K562 (cell line): ENCODE results near the gene CUL2. TPM values are rescaled to one million over a fixed set of nuclear protein-coding genes. Genes with fewer than 3 reads are reported as not detected.

ENCODE experiments used
- ATAC-seq: fragments of 200-7000 bp; cut with Tn5 transposase; 3 replicates; pipeline ENCODE4 v1.9.1; 2020; ENCODE audit warnings: moderate library complexity
- BruUV-seq: library from RNA; stranded (reverse); fragments of 400-500 nt; replicated peaks from 2 replicates; lab custom pipeline; 2021; lab: Mats Ljungman, UMichigan
- CTCF ChIA-PET: fragments of 300-600 bp; formaldehyde crosslinking; extraction: SDS; loops from one replicate; lab custom pipeline; 2021; ENCODE audit warnings: low intra/inter-chr PET ratio; lab: Yijun Ruan, JAX
- POLR2A ChIA-PET: fragments of 300-600, 350-650 bp; sonication (Branson Sonifier 250); formaldehyde crosslinking; extraction: SDS; loops from one replicate; lab custom pipeline; 2021; ENCODE audit warnings: antibody characterized with exemption, inconsistent platforms; lab: Yijun Ruan, JAX
- DNase-seq, 4 experiments: peaks; one replicate each; pipeline versions ENCODE4 v3.0.0 to v3.0.0-alpha.2; 2011 to 2018; ENCODE audit warnings: low spot score in 3 of 4, mixed read lengths in 3 of 4; ENCODE audit errors: extremely low read depth in 1 of 4
- FAIRE-seq: peaks from 2 replicates; lab custom pipeline; 2011; peaks lifted over from hg19 to GRCh38; lab: Jason Lieb, UNC
- H2AFZ ChIP-seq: 2 replicates; pipeline ENCODE4 v1.6.0; 2011; ENCODE audit warnings: low read depth, low read length, control low read depth, inconsistent platforms
- H3K27ac ChIP-seq: fragments of 200-600 bp; 3 replicates; pipeline ENCODE4 v1.8.0; 2011; ENCODE audit warnings: low read depth, mild to moderate bottlenecking, control low read depth, inconsistent platforms, low read length, moderate library complexity, mixed read lengths; ENCODE audit errors: extremely low read depth
- H3K27me3 ChIP-seq, 2 experiments: fragments of 300-600 bp in 1 of 2; 2 replicates in 1 of 2; 3 replicates in 1 of 2; pipeline versions ENCODE4 v1.6.0 to v1.8.0; 2011; ENCODE audit warnings: inconsistent platforms in 2 of 2, low read length in 2 of 2, mild to moderate bottlenecking in 1 of 2, mixed read lengths in 1 of 2, moderate library complexity in 1 of 2; ENCODE audit not compliant: control insufficient read depth in 2 of 2, insufficient read depth in 2 of 2
- H3K36me3 ChIP-seq: fragments of 300-600 bp; 3 replicates; pipeline ENCODE4 v1.8.0; 2011; ENCODE audit warnings: mild to moderate bottlenecking, low read length, inconsistent platforms; ENCODE audit not compliant: control insufficient read depth, insufficient read depth
- H3K4me1 ChIP-seq, 2 experiments: fragments of 200-600 bp in 1 of 2; replicated peaks in 1 of 2; 2 replicates in 1 of 2; 3 replicates in 1 of 2; pipeline versions ENCODE4 v1.5.1 to v1.8.0; 2011; ENCODE audit warnings: inconsistent platforms in 2 of 2, low read length in 2 of 2, mild to moderate bottlenecking in 1 of 2, mixed read lengths in 1 of 2, moderate library complexity in 1 of 2; ENCODE audit not compliant: control insufficient read depth in 2 of 2, insufficient read depth in 2 of 2
- H3K4me2 ChIP-seq: 2 replicates; pipeline ENCODE4 v1.6.1; 2011; ENCODE audit warnings: low read length, control low read depth, inconsistent platforms, mixed read lengths; ENCODE audit not compliant: insufficient read depth
- H3K4me3 ChIP-seq: fragments of 200-600 bp; sonication (generic), shearing (Covaris generic); 2 replicates; pipeline ENCODE4 v1.5.1; 2016; ENCODE audit warnings: control low read depth, inconsistent platforms
- H3K79me2 ChIP-seq: fragments of 200-600 bp; 3 replicates; pipeline ENCODE4 v1.8.0; 2011; ENCODE audit warnings: low read length, inconsistent platforms; ENCODE audit not compliant: control insufficient read depth, insufficient read depth
- H3K9ac ChIP-seq, 2 experiments: 2 replicates each; pipeline versions ENCODE4 v1.6.0 to v1.6.1; 2011; ENCODE audit warnings: low read depth in 2 of 2, low read length in 2 of 2, control low read depth in 1 of 2, inconsistent platforms in 1 of 2, mild to moderate bottlenecking in 1 of 2, mixed read lengths in 1 of 2; ENCODE audit not compliant: insufficient read depth in 1 of 2
- H3K9me1 ChIP-seq: one replicate; pipeline ENCODE4 v1.6.0; 2011; ENCODE audit warnings: inconsistent platforms, mild to moderate bottlenecking, low read length, moderate library complexity; ENCODE audit not compliant: control insufficient read depth, insufficient read depth
- H3K9me3 ChIP-seq: replicated peaks from 2 replicates; pipeline ENCODE4 v1.5.1; 2011; ENCODE audit warnings: low read depth, low read length, inconsistent platforms; ENCODE audit not compliant: control insufficient read depth, insufficient read depth
- H4K20me1 ChIP-seq: replicated peaks from 2 replicates; pipeline ENCODE4 v1.6.1; 2011; ENCODE audit warnings: low read length, inconsistent platforms, mixed read lengths; ENCODE audit not compliant: control insufficient read depth, insufficient read depth
- CEBPG ChIP-seq, 3 experiments: fragments of 200-800 bp in 1 of 3; sonication (Bioruptor generic) in 1 of 3; sonication (generic) in 1 of 3; formaldehyde crosslinking in 1 of 3; IDR thresholded peaks in 2 of 3; conservative IDR thresholded peaks in 1 of 3; 2 replicates each; pipeline versions ENCODE4 v1.6.1 to v1.8.0; 2016 to 2022; ENCODE audit warnings: missing compliant biosample characterization in 2 of 3, missing genetic modification characterization in 2 of 3, mild to moderate bottlenecking in 1 of 3, missing genetic modification reagents in 1 of 3
- WGBS: fragments of 100-300 bp; shearing (Covaris generic); methylation state at CpG from one replicate; pipeline ENCODE4 v1.1.6; 2016; ENCODE audit warnings: low coverage, mixed read lengths; ENCODE audit not compliant: insufficient coverage; ENCODE audit errors: missing lambda C conversion rate; 5-methylcytosine and 5-hydroxymethylcytosine counted together
- in situ Hi-C: fragments of 300-500 bp; cut with MboI; formaldehyde crosslinking; loops from 4 replicates; pipeline ENCODE4 v1.15.0; 2018; ENCODE audit warnings: inconsistent platforms, mixed read lengths
- intact Hi-C: fragments of 100-400 bp; cut with micrococcal nuclease; formaldehyde crosslinking; loops from 2 replicates; pipeline ENCODE4 v1.14.2; 2022
- polyA plus RNA-seq, 8 experiments: library from polyadenylated mRNA; depleted of rRNA in 4 of 8; stranded (reverse) in 5 of 8; unstranded in 3 of 8; fragments of >200 nt; fragmentation: Nextera tagmentation in 2 of 8; fragmentation: Illumina TruSeq in 1 of 8; extraction: Ambion mirVana in 2 of 8; extraction: Trizol in 1 of 8; gene quantifications; 2 replicates each; pipeline versions ENCODE4 v1.2.1 to v1.2.3, GENCODE V29; 2011 to 2014; ENCODE audit warnings: inconsistent platforms in 1 of 8, missing spikeins in 1 of 8
- total RNA-seq, 7 experiments: library from RNA; depleted of rRNA in 6 of 7; stranded (reverse); fragments of >200 nt in 6 of 7; fragmentation: Illumina TruSeq in 2 of 7; extraction: Trizol in 2 of 7; gene quantifications; 2 replicates each; pipeline versions ENCODE4 v1.2.1 to v1.2.3, GENCODE V29; 2011 to 2021; ENCODE audit warnings: low replicate concordance in 1 of 7
- TF ChIP-seq, protein P1 (sequence below): sonication (generic); formaldehyde crosslinking; IDR thresholded peaks from 2 replicates; pipeline ENCODE4 v1.8.0; 2023; ENCODE audit warnings: mild to moderate bottlenecking, missing genetic modification reagents

Gene CUL2
- total and polyA plus RNA-seq, 9 of the 15 experiments (the other 6 are each of a cell fraction or from before 2014, with no cell fraction given): 17.3 to 46.3 (median 41.2) TPM

DNA sequence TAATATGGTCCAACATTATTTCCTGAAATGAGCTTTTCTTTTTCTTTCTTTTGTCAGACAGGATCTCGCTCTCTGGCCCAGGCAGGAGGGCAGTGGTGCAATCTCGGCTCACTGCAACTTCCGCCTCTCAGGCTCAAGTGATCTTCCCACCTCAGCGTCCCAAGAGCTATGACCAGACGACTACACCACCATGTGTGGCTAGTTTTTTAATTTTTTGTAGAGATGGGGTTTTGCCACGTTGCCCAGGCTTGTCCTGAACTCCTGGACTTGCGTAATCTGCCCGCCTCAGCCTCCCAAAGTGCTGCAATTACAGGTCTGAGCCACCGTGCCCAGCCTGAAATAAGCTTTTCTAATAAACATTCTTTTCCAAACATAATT, 48.6 kb downstream of the CUL2 start:
- peaks cover 58% of the 10 kb centered on the region for H3K36me3 ChIP-seq
- no peak overlapping the region for H3K4me2 ChIP-seq
- H4K20me1 ChIP-seq: no peaks in the 10 kb centered on the region
- in situ Hi-C loops: no loop called here
- no peaks in the 10 kb centered on the region for H3K9me1 ChIP-seq
- 90% methylated on average over 7 of the region's 9 CpGs for WGBS
- ChIA-PET CTCF (no interaction called here), POLR2A (interaction anchor here (1.7 kb wide), 1 partner anchor 16 kb away, joined by 5 read pairs; no protein-coding TSS in a partner anchor)
- intact Hi-C loops: no loop called here
- H3K9ac ChIP-seq: no peak overlapping the region
- no peak overlapping the region for H3K27ac ChIP-seq
- TF ChIP-seq CEBPG (CRISPR knock-in tag; IDR thresholded peaks at IDR 0.05) (0 out of 2 replicates have a peak, but pooled peaks have one; percentile 20), CEBPG (tag; conservative IDR thresholded peaks at IDR 0.05 in 1 of 2, IDR thresholded peaks at IDR 0.05 in 1 of 2) (no peak)
- TF ChIP-seq, protein P1, sequence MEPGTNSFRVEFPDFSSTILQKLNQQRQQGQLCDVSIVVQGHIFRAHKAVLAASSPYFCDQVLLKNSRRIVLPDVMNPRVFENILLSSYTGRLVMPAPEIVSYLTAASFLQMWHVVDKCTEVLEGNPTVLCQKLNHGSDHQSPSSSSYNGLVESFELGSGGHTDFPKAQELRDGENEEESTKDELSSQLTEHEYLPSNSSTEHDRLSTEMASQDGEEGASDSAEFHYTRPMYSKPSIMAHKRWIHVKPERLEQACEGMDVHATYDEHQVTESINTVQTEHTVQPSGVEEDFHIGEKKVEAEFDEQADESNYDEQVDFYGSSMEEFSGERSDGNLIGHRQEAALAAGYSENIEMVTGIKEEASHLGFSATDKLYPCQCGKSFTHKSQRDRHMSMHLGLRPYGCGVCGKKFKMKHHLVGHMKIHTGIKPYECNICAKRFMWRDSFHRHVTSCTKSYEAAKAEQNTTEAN: no peak
- no peak for FAIRE-seq
- H3K9me3 ChIP-seq: no peaks in the 10 kb centered on the region
- no TSS peak for BruUV-seq
- no peak overlapping the region for H2AFZ ChIP-seq
- ATAC-seq: no peak
- no peak for DNase-seq
- peaks cover 3 to 10% of the 10 kb centered on the region in 2 experiments; a peak in 3 of 5 replicates for H3K4me1 ChIP-seq
- H3K27me3 ChIP-seq: no peaks in the 10 kb centered on the region
- H3K79me2 ChIP-seq: no peaks in the 10 kb centered on the region
- H3K4me3 ChIP-seq: no peak overlapping the region
